GM19099 (cell line): Measurements from ENCODE around the gene NKX1-2.

Experiments
- POLR2A ChIP-seq: IDR thresholded peaks from 3 replicates; pipeline ENCODE4 v1.6.1; 2011; ENCODE audit warnings: low read depth; ENCODE audit not compliant: insufficient read length; ENCODE audit errors: extremely low read depth

The NKX1-2 gene

DNA sequence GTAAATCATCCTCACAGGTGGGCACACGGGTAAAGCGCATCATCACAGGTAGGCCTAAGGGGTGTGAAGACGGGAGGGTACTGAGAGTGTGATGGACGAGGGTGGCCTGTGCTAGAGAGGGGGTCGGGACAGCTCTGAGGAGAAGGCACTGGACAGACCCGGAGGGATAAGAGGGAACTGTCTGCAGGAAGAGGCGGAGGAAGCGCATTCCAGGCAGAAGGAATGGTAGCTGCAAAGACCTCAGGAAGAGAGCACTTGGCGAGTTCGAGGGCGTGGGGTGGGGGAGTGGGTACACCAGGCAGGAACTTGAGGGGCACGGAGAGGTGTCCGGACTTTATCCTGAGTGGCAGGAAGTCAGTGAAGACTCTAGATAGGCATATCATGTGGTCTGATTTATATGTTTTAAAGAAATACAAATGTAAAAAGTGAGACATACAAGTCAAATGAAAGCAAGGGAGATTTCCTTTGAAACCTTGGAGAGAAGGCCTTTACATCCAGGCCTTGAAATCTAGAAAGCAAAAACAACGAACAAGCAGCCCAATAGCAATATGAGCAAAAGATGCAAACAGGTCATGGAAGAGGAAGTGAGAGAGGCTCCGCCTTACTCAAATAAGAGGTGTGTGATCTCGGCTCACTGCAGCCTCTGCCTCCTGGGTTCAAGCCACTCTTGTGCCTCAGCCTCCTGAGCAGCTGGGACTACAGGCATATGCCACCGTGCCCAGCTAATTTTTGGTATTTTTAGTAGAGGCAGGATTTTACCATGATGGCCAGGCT is 15.4 kb upstream of the NKX1-2 start:
- TF ChIP-seq POLR2A = no peak

DNA sequence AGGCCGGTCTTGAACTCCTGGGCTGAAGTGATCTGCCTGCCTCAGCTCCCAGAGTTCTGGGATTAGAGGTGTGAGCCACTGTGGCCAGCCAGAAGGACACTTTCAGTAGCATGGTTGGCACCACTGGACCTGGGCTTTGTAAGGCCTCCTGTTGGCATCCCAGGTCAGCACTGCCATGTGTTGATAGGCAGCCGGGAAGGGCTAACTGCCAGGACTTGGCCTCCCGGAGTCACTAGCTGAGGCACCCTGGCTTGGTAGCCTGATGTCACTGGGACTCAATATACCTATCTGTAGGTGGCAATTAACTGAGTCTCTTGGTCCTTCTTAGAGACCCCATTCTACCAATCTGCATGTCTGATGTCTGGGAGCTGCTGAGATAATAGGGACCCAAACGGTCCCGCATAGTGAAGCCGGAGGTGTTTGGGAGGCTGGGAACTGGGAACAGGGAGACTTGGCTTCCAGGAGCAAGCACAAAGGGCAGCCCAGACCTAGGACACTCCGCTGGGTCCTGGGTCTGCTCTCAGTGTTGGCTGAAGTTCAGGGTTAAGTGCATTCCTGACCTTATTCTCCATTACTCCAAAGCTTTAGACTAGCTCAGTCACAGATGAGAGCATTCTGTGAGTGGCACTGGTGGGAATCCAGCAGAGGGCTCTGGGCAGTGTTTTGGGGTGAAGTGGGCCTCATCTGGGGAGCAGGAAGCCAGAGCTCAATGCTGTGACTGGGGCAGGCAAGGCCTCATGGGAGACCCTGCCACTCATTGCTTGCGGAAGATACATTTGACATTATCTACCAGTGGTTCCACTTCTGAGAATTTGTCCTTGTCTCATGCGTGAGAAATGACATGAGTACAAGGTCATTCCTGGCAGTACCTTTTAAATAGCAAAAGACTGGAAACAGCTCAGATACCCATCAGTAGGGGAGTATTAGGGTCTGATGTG is 14.5 kb upstream of the NKX1-2 start:
- TF ChIP-seq POLR2A = no peak

DNA sequence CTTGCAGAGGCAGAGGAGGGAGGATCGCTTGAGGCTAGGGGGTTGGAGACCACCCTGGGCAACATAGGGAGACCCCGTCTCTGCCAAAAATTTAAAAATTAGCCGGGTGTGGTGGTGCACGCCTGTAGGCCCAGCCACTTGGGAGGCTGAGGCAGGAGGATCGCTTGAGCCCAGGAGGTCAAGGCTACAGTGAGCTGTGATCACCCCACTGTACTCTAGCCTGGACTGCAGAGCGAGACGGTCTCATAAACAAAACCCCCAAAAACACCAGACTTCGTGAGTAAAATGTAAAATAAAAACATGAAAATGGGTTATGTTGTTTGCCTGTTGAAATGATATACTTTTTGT is 12.5 kb upstream of the NKX1-2 start:
- TF ChIP-seq POLR2A = no peak

DNA sequence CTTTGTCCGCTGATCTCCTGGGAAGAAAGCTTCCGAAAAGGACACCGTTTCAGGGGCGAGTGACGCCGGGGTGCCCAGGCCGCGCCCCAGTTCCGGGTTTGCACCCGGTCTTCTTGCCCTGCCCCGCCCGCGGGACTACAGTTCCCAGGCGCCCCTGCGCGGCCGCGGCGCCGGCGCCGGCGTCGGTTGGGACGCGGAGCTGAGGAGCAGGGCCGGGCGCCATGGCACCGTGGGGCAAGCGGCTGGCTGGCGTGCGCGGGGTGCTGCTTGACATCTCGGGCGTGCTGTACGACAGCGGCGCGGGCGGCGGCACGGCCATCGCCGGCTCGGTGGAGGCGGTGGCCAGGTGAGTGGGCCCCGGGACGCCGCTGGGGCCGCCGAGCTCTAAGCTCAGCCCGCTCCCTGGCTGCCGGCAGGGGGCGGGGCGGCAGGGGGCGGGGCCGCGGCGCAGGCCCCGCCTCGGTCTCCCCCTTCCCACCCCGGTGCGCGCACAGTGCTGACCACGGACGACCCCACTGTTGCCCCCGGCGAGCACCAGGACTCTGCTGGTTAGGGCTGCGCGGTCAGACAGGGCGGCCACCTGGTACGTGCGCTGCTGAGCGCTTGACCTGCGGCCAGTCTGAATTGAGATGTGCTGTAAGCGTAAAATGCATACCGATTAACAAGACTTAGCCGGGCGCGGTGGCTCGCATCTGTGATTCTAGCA is 12.0 kb upstream of the NKX1-2 start, which contains the start of gene LHPP:
Gene LHPP (plus strand): TSS at position 182 of the 706 bp plus-strand sequence. CDS start 40 bp downstream, at position 222.
- peak; percentile 66 for TF ChIP-seq POLR2A

DNA sequence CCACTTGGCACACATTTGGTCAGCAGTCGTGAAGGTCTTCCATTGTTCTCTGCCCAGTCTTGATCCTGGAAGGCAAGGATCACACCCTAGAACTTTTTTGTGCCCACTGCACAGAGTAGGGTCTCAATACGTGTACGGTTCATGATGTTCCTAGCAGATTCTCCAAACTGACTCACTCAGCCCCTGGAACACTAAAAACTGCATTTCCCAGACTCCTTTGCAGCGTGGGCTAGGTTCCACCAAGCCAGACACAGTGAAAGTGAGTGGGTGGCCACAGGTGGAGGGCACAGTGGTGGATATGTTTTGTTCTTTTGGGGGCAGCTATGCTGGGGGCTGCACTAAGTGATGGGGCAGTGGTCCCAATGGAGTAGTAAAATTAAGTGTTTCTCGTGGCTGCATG is 10.3 kb upstream of the NKX1-2 start:
- no peak for TF ChIP-seq POLR2A

DNA sequence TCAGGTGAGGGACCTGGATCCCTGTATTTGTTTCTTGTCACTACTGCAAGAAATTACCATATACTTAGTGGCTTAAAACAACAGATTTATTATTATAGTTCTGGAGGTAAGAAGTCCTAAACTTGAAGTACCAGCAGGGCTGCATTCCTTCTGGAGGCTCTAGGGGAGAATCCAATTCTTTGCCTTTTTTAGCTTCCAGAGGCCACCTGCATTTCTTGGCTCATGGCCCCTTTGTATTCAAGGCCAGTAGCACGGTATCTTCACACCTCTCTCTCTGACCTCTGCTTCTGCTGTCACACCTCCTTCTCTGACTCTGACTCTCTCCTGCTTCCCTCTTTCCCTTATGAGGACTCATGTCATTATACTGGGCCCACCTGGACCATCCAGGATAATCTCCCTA is 9.6 kb upstream of the NKX1-2 start:
- TF ChIP-seq POLR2A = no peak

DNA sequence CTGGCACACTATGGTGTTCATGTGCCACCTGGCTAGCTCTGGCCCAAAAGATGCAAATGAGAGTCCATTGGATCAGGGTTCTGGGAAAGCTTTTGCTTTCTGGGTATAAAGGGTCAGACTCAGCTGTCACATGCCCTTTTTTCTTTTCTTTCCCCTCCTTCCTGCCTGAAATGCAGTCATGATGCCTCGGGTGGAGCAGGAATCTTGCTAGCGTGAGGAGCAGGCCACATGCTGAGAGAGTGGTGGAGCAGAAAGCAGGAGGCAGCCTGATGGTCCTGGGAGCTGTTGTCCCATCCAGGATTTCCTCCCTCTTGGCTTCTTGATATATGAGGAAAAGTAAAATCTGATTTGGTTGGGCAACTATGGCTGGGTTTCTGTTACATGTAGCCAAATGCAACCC is 9.1 kb upstream of the NKX1-2 start:
- no peak for TF ChIP-seq POLR2A

DNA sequence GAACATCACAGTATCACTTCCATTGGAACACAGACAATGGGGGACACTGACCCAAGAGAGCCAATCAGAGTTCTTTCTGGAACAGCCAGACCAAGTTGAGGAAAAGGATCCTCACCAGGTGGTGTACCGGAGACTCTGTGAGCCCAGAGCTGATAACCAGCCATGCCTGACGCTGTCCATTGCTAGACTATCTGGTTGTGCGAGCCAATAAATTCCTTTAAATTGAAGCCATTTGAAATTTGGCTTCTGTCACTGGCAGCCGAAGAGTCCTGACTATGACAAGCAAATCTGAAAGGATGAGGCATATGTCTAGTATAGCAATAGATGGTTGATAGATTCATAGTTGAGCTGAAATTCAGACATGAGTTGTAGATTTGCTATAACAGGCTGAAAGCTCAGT is 8.6 kb upstream of the NKX1-2 start:
- no peak for TF ChIP-seq POLR2A

DNA sequence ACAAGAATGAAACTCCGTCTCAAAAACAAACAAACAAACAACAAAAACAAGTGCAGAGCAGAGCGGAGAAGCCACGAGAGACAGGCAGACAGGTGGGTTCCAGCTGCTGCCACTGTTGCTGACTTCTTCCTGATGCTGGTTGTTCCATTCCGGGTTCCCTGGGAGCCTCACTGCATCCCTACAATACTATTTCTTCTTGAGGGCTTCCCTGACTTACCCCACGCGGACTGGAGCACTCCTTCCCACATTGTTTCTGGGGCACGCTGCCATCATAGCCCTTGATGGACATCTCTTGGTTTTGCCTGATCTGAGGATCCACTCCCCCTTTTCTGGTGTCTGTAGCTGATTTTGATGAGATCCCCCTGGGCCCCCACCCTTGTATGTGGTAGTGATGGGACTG is 5.6 kb upstream of the NKX1-2 start:
- no peak for TF ChIP-seq POLR2A

DNA sequence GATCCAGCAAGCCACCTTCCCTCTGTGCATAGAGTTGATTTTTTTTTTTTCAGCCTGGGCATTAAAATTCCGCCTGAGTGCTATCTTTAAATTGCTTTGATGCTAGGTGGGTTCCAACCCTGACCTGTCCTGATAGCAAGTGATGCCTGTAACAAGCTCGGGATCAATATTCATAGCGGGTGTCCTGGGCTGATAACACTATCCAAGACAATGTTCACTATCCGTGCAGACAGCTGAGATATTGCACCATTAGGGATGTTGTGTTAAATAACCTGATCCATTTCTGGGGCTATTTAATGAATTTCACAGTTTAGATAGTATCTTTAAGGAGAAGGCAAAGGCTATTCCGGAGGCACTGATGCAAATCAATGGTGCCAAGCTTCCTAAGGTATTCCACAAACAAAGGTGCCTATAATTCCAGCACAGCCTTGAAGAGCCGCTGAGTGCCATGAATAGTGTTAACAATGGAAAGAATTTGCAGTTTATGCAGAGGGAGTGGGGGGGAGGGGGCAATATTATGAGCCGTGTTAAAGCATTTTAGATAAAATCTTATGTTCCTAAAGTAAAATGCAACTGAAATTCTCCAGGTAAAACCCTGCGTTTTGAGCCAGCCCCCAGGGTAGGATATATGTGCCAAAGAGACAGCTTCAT is 4.2 kb upstream of the NKX1-2 start:
- TF ChIP-seq POLR2A = no peak

DNA sequence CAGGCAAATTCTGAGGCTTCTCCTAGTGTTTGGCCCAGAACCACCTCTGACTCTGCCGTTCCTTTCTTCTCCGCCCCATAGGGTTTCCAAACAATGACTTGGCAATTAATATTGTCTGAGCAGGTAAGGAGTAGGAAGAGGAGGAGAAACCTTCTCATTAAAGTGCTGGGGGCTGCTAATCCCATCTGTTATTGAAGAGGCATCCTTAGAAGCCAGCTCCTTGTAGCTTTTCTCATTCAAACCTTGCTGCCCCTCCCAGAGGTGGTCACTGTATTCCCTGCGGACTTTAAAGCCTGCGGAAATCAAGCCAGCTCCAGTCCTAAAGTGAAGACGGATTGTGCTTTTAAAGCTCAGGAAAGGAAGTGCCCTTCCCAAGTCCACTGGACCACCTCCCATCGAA is 1.4 kb upstream of the NKX1-2 start:
- no peak for TF ChIP-seq POLR2A

DNA sequence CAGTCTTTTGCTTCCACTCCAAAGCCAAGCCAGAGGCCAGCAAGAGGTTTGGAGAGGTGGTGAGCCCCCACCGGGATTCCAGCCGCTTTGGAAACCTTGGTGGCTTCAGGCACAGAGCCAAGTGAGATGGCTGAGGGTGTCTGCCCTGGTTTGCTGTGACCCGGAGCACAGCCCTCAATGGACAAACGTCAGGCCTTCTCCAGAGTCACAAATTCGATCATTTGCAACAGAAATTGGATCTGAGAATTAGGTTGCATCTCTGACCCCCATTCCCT is 885 bp upstream of the NKX1-2 start:
- TF ChIP-seq POLR2A = no peak

DNA sequence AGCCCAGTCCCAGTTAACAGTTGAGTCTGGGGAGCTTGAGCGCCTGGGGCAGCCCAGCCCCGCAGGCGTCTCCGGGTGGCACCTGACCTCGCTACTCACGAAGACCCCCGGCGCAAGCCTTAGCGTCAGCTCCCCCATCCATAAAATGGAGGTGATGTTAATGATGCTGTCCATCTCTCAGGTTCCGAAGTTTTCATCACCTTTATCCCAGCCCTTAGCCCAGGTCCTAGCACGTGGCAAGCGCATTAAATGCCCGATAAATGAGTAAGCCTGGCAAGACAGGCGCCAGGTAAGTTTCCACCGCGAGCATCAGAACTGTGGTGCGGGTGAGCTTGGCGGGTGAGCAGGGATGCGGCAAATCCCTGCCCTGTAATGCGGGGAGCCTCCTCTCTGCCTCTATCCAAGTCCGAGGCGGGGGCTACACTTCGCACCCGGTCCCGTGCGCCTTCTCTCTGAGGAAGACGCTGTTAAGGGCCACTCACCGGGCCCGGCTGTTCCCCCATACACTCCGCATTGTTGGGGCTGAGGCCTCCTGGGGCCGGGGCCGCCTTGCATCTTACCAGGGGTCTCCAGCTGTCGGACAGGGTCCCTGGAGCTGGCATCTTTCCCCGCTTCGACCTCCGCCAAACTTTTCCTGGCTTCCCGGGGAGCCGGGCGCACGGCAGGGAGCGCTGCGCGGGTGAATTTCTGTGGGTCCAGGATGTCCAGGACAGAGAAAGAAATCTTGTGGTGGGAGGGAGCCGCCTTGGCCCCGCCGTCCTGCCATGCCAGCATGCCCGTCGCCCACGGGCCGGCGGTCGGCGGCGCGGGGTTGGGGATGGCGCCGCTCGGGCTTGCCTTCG is 444 bp downstream of the NKX1-2 start:
- TF ChIP-seq POLR2A = no peak

DNA sequence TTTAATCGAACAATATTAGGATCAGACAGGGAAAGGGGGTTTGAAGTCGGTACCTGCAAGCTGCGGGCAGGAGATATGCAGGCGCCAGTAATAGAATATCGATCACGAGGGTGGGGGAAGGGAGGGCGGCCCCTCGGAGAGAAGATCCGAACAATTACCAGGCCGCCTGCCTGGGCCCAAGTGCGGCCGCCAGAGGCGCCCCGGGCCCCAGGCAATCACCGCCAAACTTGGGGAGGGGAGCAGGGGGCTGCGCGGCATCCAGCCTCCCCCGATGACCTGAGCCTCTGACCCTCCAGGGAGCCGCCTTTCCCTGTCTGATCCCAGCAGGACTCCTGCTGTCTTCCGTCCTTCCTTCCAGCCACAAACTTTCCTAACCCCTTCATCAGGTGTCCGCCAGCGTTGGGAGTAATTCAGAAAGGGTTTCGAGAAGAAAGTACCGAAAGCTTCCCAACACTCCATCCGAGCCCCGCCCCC is 1.1 kb downstream of the NKX1-2 start:
- no peak for TF ChIP-seq POLR2A

DNA sequence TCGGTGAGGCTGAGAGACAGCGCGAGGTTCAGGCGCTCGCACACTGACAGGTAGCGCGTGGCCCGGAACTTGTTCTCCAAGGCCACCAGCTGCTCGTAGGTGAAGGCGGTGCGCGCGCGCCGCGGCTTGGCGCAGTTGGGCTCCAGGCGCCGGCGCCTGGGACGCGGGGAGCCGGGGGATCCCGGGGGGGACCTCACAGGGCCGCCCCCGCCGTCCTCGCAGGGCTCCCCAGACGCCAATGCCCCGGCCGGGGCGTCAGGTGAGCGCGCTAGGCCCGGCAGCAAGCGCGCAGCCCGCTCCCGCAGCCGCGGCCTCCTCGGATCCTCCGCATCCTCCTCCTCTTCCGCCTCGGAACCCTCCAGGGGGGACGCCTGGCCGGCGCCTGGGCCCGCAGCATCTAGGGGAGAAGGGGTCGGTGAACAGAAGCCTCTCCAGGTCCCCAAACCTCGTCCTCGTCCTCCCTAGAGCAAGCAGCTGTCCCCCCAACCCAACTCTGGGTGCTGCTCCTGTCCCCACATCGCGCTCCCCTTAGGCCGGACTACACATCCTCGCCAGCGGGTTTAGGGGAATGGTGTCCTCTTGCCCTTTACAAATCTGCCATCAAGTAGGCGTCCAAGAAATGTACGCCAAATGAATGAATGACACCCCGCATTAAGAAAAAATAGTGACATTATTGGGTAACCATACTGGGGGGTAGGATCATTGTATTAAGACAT is 1.9 kb downstream of the NKX1-2 start:
- TF ChIP-seq POLR2A = no peak
